ENCODE results near the gene SERPINA6. TPM values are rescaled to one million over a fixed set of nuclear protein-coding genes. Genes with fewer than 3 reads are reported as not detected.
"Not testable (repeated sequence)": the region's sequence is repeated elsewhere in the genome, so short reads cannot be mapped to it uniquely, and the experiment has no call there.

The SERPINA6 gene
- not detected in 2 replicates for total RNA-seq

- peak; percentile 7 for FAIRE-seq
- Histone ChIP-seq H3K36me3 (ENCODE audit: control insufficient read depth, insufficient read depth, low read length) (no peaks in the 10 kb centered on the region), H3K27me3 (ENCODE audit: control insufficient read depth, insufficient read depth, low read length) (no peaks in the 10 kb centered on the region), H3K4me3 (ENCODE audit: low read depth, low read length) (no peak within 1 kb of the TSS)
- no peak for DNase-seq (ENCODE audit: low read depth)
- TF ChIP-seq CTCF (IDR thresholded peaks at IDR 0.05; ENCODE audit: insufficient read depth, low read length, severe bottlenecking), result no peak
These were observed at the start of gene SERPINA6 for GRCh38 chr14:94322648-94323570. Gene SERPINA6, minus strand, starts transcription at chr14:94323336. Its CDS starts 8,688 bp downstream, at chr14:94314648.

- Histone ChIP-seq H3K4me3 (ENCODE audit: low read depth, low read length) (no peak overlapping the region), H3K36me3 (ENCODE audit: control insufficient read depth, insufficient read depth, low read length) (no peaks in the 10 kb centered on the region), H3K27me3 (ENCODE audit: control insufficient read depth, insufficient read depth, low read length) (no peaks in the 10 kb centered on the region)
- peak; percentile 21 for TF ChIP-seq CTCF (IDR thresholded peaks at IDR 0.05; ENCODE audit: insufficient read depth, low read length, severe bottlenecking)
- FAIRE-seq (no peak), DNase-seq (ENCODE audit: low read depth) (no peak)
These were observed 49.0 kb upstream of the SERPINA6 start for GRCh38 chr14:94372021-94372605.

- Histone ChIP-seq H3K36me3 (ENCODE audit: control insufficient read depth, insufficient read depth, low read length) (no peaks in the 10 kb centered on the region), H3K4me3 (ENCODE audit: low read depth, low read length) (no peak overlapping the region), H3K27me3 (ENCODE audit: control insufficient read depth, insufficient read depth, low read length) (no peaks in the 10 kb centered on the region)
- TF ChIP-seq CTCF (IDR thresholded peaks at IDR 0.05; ENCODE audit: insufficient read depth, low read length, severe bottlenecking), result no peak
- FAIRE-seq, result peak; percentile 13
- no peak for DNase-seq (ENCODE audit: low read depth)
These were observed 47.4 kb upstream of the SERPINA6 start for GRCh38 chr14:94370524-94370910.

GRCh38 chr14:94369766-94370523 is 46.8 kb upstream of the SERPINA6 start:
- not testable (repeated sequence) for H3K36me3 ChIP-seq (ENCODE audit: control insufficient read depth, insufficient read depth, low read length); DNase-seq (ENCODE audit: low read depth); H3K4me3 ChIP-seq (ENCODE audit: low read depth, low read length); H3K27me3 ChIP-seq (ENCODE audit: control insufficient read depth, insufficient read depth, low read length); FAIRE-seq

GRCh38 chr14:94368956-94369355 is 45.8 kb upstream of the SERPINA6 start:
- no peaks in the 10 kb centered on the region for H3K36me3 ChIP-seq (ENCODE audit: control insufficient read depth, insufficient read depth, low read length)
- no peak for DNase-seq (ENCODE audit: low read depth)
- no peak overlapping the region for H3K4me3 ChIP-seq (ENCODE audit: low read depth, low read length)
- no peaks in the 10 kb centered on the region for H3K27me3 ChIP-seq (ENCODE audit: control insufficient read depth, insufficient read depth, low read length)
- FAIRE-seq, result no peak
- no peak for TF ChIP-seq CTCF (IDR thresholded peaks at IDR 0.05; ENCODE audit: insufficient read depth, low read length, severe bottlenecking)

GRCh38 chr14:94368243-94368590 is 45.1 kb upstream of the SERPINA6 start:
- Histone ChIP-seq H3K36me3 (ENCODE audit: control insufficient read depth, insufficient read depth, low read length) (no peaks in the 10 kb centered on the region), H3K27me3 (ENCODE audit: control insufficient read depth, insufficient read depth, low read length) (no peaks in the 10 kb centered on the region), H3K4me3 (ENCODE audit: low read depth, low read length) (no peak overlapping the region)
- TF ChIP-seq CTCF (IDR thresholded peaks at IDR 0.05; ENCODE audit: insufficient read depth, low read length, severe bottlenecking), result no peak
- DNase-seq (ENCODE audit: low read depth), result no peak
- no peak for FAIRE-seq

Data from bronchial epithelial cell (primary cell).